HEK293 (cell line): ENCODE data around the gene LRRC8C.

ENCODE experiments used
- CTCF ChIA-PET: fragments of 350-600 bp; formaldehyde crosslinking; extraction: SDS; loops from one replicate; lab custom pipeline; 2021; ENCODE audit warnings: antibody characterized with exemption; lab: Yijun Ruan, JAX
- POLR2A ChIA-PET: fragments of 300-600 bp; formaldehyde crosslinking; extraction: SDS; loops from one replicate; lab custom pipeline; 2020; ENCODE audit warnings: antibody characterized with exemption, inconsistent platforms; lab: Yijun Ruan, JAX
- H3K27ac ChIP-seq: fragments of 200-500 bp; sonication (Bioruptor generic); 2 replicates; pipeline ENCODE4 v1.5.1; 2014; ENCODE audit warnings: low read depth, low read length, control low read depth, inconsistent platforms; ENCODE audit errors: extremely low read depth
- H3K36me3 ChIP-seq, 2 experiments: fragments of 200-500 bp in 1 of 2; sonication (Bioruptor generic) in 1 of 2; 1 replicate in 1 of 2; 2 replicates in 1 of 2; pipeline ENCODE4 v1.5.1; 2014 to 2017; ENCODE audit warnings: inconsistent platforms in 2 of 2, low read length in 2 of 2; ENCODE audit not compliant: control insufficient read depth in 2 of 2, insufficient read depth in 1 of 2
- H3K4me1 ChIP-seq: fragments of 200-500 bp; sonication (Bioruptor generic); 2 replicates; pipeline ENCODE4 v1.5.1; 2014; ENCODE audit warnings: mild to moderate bottlenecking, low read length, inconsistent platforms; ENCODE audit not compliant: control insufficient read depth, insufficient read depth
- H3K4me3 ChIP-seq: 2 replicates; pipeline ENCODE4 v1.5.1; 2011; ENCODE audit warnings: low read depth, mild to moderate bottlenecking, control low read depth, low read length, moderate library complexity
- H3K9me3 ChIP-seq: fragments of 200-500 bp; sonication (Bioruptor generic); 2 replicates; pipeline ENCODE4 v1.5.1; 2014; ENCODE audit warnings: low read depth, low read length, inconsistent platforms; ENCODE audit not compliant: control insufficient read depth, insufficient read depth
- KLF9 ChIP-seq: fragments of 450-650 bp; formaldehyde crosslinking; IDR thresholded peaks from 2 replicates; pipeline ENCODE4 v1.5.1; 2016; ENCODE audit warnings: missing biosample characterization, missing genetic modification characterization, low read depth
- TRIM28 ChIP-seq: IDR thresholded peaks from 2 replicates; pipeline ENCODE4 v1.6.1; 2011; ENCODE audit warnings: low read length, control low read depth, borderline replicate concordance
- ZNF114 ChIP-seq: fragments of 450-650 bp; formaldehyde crosslinking; IDR thresholded peaks from 2 replicates; pipeline ENCODE4 v1.5.0; 2017; ENCODE audit warnings: missing biosample characterization, missing genetic modification characterization
- ZNF138 ChIP-seq: fragments of 450-650 bp; formaldehyde crosslinking; IDR thresholded peaks from 2 replicates; pipeline ENCODE4 v1.5.1; 2016; ENCODE audit warnings: missing biosample characterization, missing genetic modification characterization, borderline replicate concordance
- ZNF155 ChIP-seq: fragments of 450-650 bp; formaldehyde crosslinking; IDR thresholded peaks from 2 replicates; pipeline ENCODE4 v1.5.1; 2016; ENCODE audit warnings: missing biosample characterization, missing genetic modification characterization
- ZNF2 ChIP-seq: fragments of 450-650 bp; formaldehyde crosslinking; IDR thresholded peaks from 2 replicates; pipeline ENCODE4 v1.5.1; 2016; ENCODE audit warnings: missing biosample characterization, missing genetic modification characterization
- ZNF266 ChIP-seq: fragments of 450-650 bp; formaldehyde crosslinking; IDR thresholded peaks from 2 replicates; pipeline ENCODE4 v1.5.1; 2016; ENCODE audit warnings: missing biosample characterization, missing genetic modification characterization, low read depth
- ZNF341 ChIP-seq: fragments of 450-650 bp; formaldehyde crosslinking; IDR thresholded peaks from 2 replicates; pipeline ENCODE4; 2016; ENCODE audit warnings: low read depth, missing biosample characterization, missing genetic modification characterization
- ZNF350 ChIP-seq: fragments of 450-650 bp; formaldehyde crosslinking; IDR thresholded peaks from 2 replicates; pipeline ENCODE4 v1.5.0; 2017; ENCODE audit warnings: missing biosample characterization, mild to moderate bottlenecking, missing genetic modification characterization
- ZNF354C ChIP-seq: fragments of 450-650 bp; formaldehyde crosslinking; IDR thresholded peaks from 2 replicates; pipeline ENCODE4 v1.5.1; 2016; ENCODE audit warnings: missing biosample characterization, missing genetic modification characterization, low read depth, borderline replicate concordance
- ZNF391 ChIP-seq: fragments of 450-650 bp; formaldehyde crosslinking; IDR thresholded peaks from 2 replicates; pipeline ENCODE4 v1.5.1; 2016; ENCODE audit warnings: low read depth, missing biosample characterization, missing genetic modification characterization, borderline replicate concordance
- ZNF423 ChIP-seq: fragments of 450-650 bp; formaldehyde crosslinking; IDR thresholded peaks from 2 replicates; pipeline ENCODE4 v1.5.1; 2016; ENCODE audit warnings: missing biosample characterization, missing genetic modification characterization
- ZNF521 ChIP-seq: fragments of 450-650 bp; formaldehyde crosslinking; IDR thresholded peaks from 2 replicates; pipeline ENCODE4 v1.5.1; 2017; ENCODE audit warnings: missing biosample characterization, mild to moderate bottlenecking, missing genetic modification characterization
- ZNF561 ChIP-seq: fragments of 450-650 bp; IDR thresholded peaks from 2 replicates; pipeline ENCODE4 v1.5.1; 2018; ENCODE audit warnings: missing biosample characterization, missing genetic modification characterization, borderline replicate concordance
- ZNF658 ChIP-seq: fragments of 450-650 bp; formaldehyde crosslinking; IDR thresholded peaks from 2 replicates; pipeline ENCODE4; 2016; ENCODE audit warnings: missing biosample characterization, missing genetic modification characterization
- ZNF791 ChIP-seq: fragments of 450-650 bp; formaldehyde crosslinking; IDR thresholded peaks from 2 replicates; pipeline ENCODE4 v1.5.1; 2016; ENCODE audit warnings: missing biosample characterization, missing genetic modification characterization
- ZNF792 ChIP-seq: fragments of 450-650 bp; formaldehyde crosslinking; IDR thresholded peaks from 2 replicates; pipeline ENCODE4 v1.5.1; 2016; ENCODE audit warnings: missing biosample characterization, missing genetic modification characterization
- TF ChIP-seq, protein P1 (sequence below): fragments of 450-650 bp; formaldehyde crosslinking; IDR thresholded peaks from 2 replicates; pipeline ENCODE4 v1.5.1; 2017; ENCODE audit warnings: missing biosample characterization, missing genetic modification characterization
- TF ChIP-seq, protein P2 (sequence below): fragments of 450-650 bp; formaldehyde crosslinking; IDR thresholded peaks from 2 replicates; pipeline ENCODE4 v1.5.1; 2017; ENCODE audit warnings: missing biosample characterization, missing genetic modification characterization
- TF ChIP-seq, protein P3 (sequence below): fragments of 450-650 bp; formaldehyde crosslinking; IDR thresholded peaks from 2 replicates; pipeline ENCODE4 v1.5.1; 2016; ENCODE audit warnings: missing biosample characterization, missing genetic modification characterization
- TF ChIP-seq, protein P4 (sequence below): fragments of 450-650 bp; formaldehyde crosslinking; IDR thresholded peaks from 2 replicates; pipeline ENCODE4 v1.5.1; 2016; ENCODE audit warnings: missing biosample characterization, missing genetic modification characterization

The LRRC8C gene

DNA sequence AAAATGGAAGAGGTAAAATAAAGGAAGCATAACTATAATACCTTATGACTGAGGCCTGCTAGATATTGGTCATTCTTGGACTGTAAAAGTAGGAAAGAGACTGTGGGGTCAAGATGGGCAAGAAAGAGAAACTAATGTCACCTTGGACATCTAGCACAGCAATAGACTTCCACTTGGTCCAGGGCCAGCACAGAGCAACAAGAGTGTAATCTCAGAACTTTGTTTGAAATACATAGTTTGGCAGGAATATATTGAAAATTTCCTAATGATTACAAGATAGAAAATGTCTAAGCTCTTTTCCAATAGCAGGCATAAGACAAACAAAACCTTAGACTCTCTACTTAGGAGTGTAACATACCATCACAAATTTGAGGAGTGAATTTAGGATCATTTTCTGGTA, 4.6 kb downstream of the LRRC8C start:
- peaks cover 11% of the 10 kb centered on the region for H3K4me1 ChIP-seq
- H3K4me3 ChIP-seq = no peak overlapping the region
- H3K27ac ChIP-seq = no peak overlapping the region
- no peak for TF ChIP-seq ZNF354C (tag by site-specific recombination)
- no peak for TF ChIP-seq ZNF2 (tag by site-specific recombination)
- TF ChIP-seq ZNF341 (tag by site-specific recombination) = no peak
- no peak for TF ChIP-seq ZNF791 (tag by site-specific recombination)
- ChIA-PET CTCF (interaction anchor here (1.9 kb wide), 1 partner anchor 125 kb away, joined by 8 read pairs; no protein-coding TSS in a partner anchor), POLR2A (no interaction called here)
- H3K36me3 ChIP-seq = no peaks in the 10 kb centered on the region
- H3K9me3 ChIP-seq = no peaks in the 10 kb centered on the region

DNA sequence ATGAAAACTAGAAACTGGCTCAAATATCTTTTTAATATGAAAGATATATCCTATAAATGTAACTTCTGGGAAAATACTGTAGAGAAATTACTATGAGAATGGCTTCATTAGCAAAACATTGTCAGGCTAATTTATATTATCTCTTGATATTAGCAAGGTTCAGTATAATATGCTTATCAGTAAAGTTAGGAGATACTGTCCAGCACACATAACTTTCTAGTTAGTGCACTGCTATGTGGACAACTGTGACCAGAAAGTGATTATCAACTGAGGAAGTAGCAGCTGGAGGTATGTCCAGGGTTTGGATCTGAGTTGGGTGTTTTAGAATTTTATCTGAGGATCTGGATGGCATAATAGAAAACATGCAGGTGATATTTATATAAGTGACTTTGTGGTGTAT, 7.5 kb downstream of the LRRC8C start:
- no peak overlapping the region for H3K27ac ChIP-seq
- H3K4me3 ChIP-seq = no peak overlapping the region
- ChIA-PET CTCF (interaction anchor here (0.7 to 1.5 kb wide), 3 partner anchors 29 to 401 kb away, joined by 3 to 4 read pairs (median 3); no protein-coding TSS in a partner anchor), POLR2A (no interaction called here)
- no peaks in the 10 kb centered on the region for H3K9me3 ChIP-seq
- no peak for TF ChIP-seq ZNF350 (tag by site-specific recombination)
- peaks cover 4% of the 10 kb centered on the region; the same call in 1 of the 2 replicates for H3K4me1 ChIP-seq
- H3K36me3 ChIP-seq = no peaks in the 10 kb centered on the region

DNA sequence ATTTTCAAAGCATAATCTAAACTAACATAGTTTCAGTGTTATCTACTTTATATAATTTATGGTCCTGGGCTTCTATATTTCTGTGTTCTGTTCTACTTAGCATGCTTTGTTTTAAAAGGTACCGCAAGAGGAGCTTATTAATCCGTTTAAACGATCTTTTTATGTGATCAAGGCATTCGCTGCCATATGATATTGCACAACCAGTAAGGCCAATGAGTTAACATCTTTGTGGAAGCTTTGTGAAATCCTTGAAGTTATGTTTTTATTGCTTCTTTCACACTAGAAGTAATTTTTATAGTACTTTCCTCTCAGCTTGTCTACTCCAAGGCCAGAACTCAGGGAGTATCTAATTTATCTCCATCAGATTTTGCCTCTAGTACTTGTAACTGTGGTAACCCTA, 8.9 kb downstream of the LRRC8C start:
- Histone ChIP-seq H3K9me3 (no peaks in the 10 kb centered on the region), H3K4me1 (0 out of 2 replicates have a peak, but pooled peaks cover 4% of the 10 kb centered on the region), H3K36me3 (no peaks in the 10 kb centered on the region), H3K4me3 (no peak overlapping the region), H3K27ac (no peak overlapping the region)
- CTCF ChIA-PET = interaction anchor here (0.6 to 0.9 kb wide), 2 partner anchors 25 to 121 kb away, joined by 3 to 4 read pairs; no protein-coding TSS in a partner anchor
- POLR2A ChIA-PET = no interaction called here
- no peak for TF ChIP-seq ZNF138 (tag by site-specific recombination)
- TF ChIP-seq, protein P1, sequence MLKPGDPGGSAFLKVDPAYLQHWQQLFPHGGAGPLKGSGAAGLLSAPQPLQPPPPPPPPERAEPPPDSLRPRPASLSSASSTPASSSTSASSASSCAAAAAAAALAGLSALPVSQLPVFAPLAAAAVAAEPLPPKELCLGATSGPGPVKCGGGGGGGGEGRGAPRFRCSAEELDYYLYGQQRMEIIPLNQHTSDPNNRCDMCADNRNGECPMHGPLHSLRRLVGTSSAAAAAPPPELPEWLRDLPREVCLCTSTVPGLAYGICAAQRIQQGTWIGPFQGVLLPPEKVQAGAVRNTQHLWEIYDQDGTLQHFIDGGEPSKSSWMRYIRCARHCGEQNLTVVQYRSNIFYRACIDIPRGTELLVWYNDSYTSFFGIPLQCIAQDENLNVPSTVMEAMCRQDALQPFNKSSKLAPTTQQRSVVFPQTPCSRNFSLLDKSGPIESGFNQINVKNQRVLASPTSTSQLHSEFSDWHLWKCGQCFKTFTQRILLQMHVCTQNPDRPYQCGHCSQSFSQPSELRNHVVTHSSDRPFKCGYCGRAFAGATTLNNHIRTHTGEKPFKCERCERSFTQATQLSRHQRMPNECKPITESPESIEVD = peak; percentile 46; the same call in 1 of the 2 replicates

DNA sequence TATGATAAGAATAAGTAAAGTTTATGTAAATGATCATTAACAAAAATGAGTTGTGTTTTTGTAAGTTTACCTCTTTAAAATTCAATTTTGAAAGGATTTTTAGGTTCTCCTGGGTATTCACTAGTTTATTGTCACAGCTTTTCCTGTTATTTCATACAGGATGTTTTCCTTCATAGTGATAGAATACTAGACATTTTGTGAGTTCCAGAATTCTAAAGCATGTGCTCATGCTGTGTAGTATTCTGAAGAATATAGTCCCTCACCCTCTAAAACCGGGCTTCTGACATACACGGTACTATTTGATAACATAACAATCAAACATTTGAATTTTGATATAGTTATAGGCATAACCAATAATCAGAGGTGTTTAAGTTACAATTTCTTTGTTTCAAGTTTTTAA, 10.7 kb downstream of the LRRC8C start:
- Histone ChIP-seq H3K36me3 (no peaks in the 10 kb centered on the region), H3K27ac (no peak overlapping the region), H3K9me3 (no peaks in the 10 kb centered on the region), H3K4me1 (0 out of 2 replicates have a peak, but pooled peaks cover 4% of the 10 kb centered on the region), H3K4me3 (no peak overlapping the region)
- POLR2A ChIA-PET = no interaction called here
- CTCF ChIA-PET = interaction anchor here (0.6 to 1.4 kb wide), 3 partner anchors 17 to 1969 kb away, joined by 3 to 4 read pairs (median 3); no protein-coding TSS in a partner anchor
- TF ChIP-seq ZNF155 (tag by site-specific recombination) (no peak), ZNF354C (tag by site-specific recombination) (no peak), ZNF423 (tag by site-specific recombination) (no peak), ZNF792 (tag by site-specific recombination) (no peak), ZNF521 (tag by site-specific recombination) (no peak), ZNF114 (no peak), ZNF266 (no peak), ZNF658 (tag by site-specific recombination) (no peak), ZNF391 (tag by site-specific recombination) (no peak), ZNF561 (no peak), KLF9 (no peak), TRIM28 (no peak)
- TF ChIP-seq, protein P2, sequence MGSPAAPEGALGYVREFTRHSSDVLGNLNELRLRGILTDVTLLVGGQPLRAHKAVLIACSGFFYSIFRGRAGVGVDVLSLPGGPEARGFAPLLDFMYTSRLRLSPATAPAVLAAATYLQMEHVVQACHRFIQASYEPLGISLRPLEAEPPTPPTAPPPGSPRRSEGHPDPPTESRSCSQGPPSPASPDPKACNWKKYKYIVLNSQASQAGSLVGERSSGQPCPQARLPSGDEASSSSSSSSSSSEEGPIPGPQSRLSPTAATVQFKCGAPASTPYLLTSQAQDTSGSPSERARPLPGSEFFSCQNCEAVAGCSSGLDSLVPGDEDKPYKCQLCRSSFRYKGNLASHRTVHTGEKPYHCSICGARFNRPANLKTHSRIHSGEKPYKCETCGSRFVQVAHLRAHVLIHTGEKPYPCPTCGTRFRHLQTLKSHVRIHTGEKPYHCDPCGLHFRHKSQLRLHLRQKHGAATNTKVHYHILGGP (tag by site-specific recombination) = no peak
- TF ChIP-seq, protein P3, sequence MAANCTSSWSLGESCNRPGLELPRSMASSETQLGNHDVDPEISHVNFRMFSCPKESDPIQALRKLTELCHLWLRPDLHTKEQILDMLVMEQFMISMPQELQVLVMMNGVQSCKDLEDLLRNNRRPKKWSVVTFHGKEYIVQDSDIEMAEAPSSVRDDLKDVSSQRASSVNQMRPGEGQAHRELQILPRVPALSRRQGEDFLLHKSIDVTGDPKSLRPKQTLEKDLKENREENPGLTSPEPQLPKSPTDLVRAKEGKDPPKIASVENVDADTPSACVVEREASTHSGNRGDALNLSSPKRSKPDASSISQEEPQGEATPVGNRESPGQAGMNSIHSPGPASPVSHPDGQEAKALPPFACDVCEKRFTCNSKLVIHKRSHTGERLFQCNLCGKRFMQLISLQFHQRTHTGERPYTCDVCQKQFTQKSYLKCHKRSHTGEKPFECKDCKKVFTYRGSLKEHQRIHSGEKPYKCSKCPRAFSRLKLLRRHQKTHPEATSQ (tag by site-specific recombination) = no peak
- TF ChIP-seq, protein P4, sequence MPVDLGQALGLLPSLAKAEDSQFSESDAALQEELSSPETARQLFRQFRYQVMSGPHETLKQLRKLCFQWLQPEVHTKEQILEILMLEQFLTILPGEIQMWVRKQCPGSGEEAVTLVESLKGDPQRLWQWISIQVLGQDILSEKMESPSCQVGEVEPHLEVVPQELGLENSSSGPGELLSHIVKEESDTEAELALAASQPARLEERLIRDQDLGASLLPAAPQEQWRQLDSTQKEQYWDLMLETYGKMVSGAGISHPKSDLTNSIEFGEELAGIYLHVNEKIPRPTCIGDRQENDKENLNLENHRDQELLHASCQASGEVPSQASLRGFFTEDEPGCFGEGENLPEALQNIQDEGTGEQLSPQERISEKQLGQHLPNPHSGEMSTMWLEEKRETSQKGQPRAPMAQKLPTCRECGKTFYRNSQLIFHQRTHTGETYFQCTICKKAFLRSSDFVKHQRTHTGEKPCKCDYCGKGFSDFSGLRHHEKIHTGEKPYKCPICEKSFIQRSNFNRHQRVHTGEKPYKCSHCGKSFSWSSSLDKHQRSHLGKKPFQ (tag by site-specific recombination) = no peak
